Activated T-cell treated with anti-CD3 and anti-CD28 coated beads for 24 hours (primary cell): ENCODE data around the gene ZNF267.
A peak's percentile ranks its signal among the peaks of the same experiment; 100 is the strongest.
"Not testable (repeated sequence)": the region's sequence is repeated elsewhere in the genome, so short reads cannot be mapped to it uniquely, and the experiment has no call there.

ENCODE experiments used
- DNase-seq: peaks from one replicate; pipeline ENCODE4 v3.0.0-alpha.2; 2020; ENCODE audit warnings: low read depth

ZNF267 gene

DNA sequence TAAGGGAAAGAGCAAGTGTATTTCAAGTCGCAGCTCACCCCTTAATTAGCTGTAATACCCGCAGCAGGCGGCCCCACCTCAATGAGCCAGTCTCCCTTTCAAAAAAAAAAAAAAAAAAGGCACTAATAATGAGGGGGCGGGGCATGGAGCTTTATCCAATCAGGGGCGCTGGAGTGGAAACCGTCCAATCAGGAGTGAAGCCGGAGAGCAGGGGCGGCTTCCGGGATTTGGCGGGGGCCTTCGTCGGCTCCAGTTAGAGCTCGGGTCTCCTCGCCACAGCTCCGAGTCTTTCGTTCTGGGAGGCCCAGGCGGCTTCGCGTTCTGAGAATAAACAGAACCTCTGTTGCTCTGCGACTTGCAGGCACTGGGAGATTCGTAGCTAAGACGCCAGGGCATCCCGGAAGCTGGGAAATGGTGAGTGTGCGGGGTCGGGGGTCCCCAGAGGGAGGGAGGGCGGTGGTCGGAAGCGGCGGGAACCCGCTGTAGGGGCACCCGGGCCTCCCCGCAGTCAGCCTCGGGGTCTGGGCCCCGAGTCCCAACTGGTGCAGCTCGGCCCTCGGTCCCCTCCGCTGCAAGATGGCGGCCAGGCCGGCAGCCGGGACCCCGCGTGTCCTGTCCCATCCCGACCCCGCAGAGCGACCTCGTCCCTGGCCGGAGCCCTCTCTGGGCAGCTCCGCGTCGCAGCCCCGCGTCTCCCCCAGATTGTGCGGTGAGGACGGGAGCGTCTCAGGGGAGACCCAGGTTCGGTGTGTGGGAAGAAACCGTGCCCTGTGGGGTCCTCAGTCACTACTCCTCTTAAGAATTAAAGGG, at the start of gene ZNF267:
Gene ZNF267, plus strand, starts transcription at position 252 of the 810 bp plus-strand sequence. Its CDS starts 160 bp downstream, at position 412.
- peak; percentile 92 for DNase-seq

DNA sequence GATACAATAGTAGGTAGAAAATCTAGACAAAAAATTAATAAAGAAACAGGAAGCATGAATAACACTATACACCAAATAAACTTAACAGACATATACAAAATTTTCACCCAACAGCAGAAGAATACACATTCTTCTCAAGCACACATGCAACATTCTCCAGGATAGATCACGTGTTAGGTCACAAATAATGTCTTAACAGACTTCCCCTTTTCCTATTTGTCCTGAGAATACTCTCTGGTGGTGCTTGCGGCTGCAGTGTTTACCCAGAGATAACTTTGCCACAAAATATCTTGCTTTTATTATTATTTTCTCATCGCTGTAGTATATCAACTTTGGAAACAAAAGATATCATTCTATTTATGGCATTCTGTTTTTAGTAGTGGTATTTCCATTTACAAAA, 40.6 kb upstream of the ZNF267 start:
- no peak for DNase-seq

DNA sequence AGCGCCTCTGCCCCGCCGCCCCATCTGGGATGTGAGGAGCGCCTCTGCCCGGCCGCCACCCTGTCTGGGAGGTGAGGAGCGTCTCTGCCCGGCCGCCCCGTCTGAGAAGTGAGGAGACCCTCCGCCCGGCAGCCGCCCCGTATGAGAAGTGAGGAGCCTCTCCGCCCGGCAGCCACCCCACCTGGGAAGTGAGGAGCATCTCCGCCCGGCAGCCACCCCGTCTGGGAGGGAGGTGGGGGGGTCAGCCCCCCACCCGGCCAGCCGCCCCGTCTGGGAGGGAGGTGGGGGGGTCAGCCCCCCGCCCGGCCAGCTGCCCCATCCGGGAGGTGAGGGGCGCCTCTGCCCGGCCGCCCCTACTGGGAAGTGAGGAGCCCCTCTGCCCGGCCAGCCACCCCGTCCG, 37.2 kb upstream of the ZNF267 start:
- not testable (repeated sequence) for DNase-seq

DNA sequence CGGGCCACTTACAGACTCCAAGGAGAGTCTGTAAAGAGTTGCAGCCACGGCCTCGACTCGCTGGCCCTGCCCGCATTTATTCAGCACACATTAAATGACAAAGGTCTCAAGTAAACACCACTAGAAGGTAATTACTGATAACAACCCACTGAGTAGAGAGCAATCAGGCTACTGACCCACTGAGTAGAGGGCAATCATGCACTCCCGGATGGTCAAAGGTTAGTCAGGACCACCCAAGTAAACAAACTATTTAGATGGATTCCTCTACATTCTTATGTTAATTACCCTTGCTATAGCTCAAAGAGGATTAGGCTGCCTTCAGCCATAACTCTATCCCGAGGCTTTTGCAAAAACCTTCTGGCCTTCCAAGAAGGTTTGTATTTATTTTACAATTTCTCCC, 30.7 kb upstream of the ZNF267 start:
- DNase-seq: no peak

DNA sequence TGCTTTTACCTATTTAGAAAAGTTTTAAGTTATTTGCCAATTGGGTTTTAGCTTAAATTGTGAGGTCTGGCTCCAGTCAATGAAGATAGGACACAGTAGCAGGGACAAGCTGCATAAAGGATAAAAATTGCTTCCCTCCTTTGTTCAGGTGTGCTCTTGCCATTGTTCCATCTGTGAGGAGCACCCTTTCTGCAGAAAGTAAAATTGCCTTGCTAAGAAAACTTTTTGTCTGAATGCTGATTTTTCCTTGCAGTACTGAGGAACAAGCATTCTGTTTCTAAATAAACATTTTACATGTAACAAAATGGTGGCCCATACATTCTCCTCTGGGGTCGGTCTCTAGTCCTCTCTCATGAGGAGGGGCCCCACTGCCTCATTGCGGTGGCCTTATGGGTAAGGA, 25.0 kb upstream of the ZNF267 start:
- DNase-seq: not testable (repeated sequence)

DNA sequence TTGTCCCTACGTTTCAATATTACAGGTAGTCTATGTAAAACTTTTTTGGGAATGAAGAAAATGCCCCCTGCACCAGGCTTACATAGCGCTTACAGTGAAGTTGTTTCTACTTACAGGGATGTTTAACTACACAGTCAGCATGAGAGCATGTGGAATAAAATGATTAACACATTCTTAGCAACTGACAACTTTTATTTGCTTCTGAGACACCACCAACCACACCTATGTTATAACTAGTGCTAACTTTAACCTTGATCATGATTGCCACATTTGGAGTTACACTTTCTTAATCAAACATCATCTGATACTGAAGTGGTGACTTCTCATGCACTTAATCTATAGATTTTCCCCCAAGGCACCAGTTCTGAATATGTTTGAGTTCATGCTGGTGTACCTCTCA, 20.3 kb upstream of the ZNF267 start:
- DNase-seq: no peak

DNA sequence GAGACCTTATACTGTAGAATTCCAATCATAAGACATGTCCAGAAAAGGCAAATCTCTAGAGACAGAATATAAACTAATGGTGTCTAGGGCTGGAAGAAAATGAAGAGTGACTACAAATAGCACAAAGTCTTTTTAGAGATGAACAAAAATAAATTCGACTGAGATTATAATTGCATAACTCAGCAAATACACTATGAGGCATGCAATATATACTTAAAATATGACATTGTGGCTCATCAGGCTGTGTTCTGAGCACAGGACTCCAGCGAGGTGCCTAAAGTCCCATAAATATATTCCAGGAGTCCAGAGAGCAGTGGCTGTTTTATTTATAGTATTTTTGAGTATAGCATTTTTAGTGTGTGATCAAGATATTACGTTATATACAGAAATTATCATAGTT, 13.1 kb upstream of the ZNF267 start:
- no peak for DNase-seq

DNA sequence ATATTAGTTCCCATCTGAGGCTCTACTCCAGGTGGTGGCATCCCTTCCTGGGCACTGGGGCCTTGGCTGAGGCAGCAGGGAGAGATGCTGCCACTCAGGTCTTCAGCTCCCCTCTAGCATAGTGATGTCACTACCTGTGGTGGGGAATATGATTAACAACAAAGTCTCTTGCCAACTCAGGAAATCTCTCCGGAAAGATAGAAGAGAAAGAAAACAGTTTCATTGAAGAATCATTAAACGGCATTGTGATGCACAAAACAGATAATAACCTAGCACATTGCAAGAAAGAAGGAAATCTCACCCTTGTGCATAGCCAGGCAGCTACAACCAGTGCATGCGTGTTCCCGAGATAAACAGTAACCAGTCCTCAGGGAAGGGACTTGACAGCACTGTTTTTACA, 12.2 kb upstream of the ZNF267 start:
- no peak for DNase-seq

DNA sequence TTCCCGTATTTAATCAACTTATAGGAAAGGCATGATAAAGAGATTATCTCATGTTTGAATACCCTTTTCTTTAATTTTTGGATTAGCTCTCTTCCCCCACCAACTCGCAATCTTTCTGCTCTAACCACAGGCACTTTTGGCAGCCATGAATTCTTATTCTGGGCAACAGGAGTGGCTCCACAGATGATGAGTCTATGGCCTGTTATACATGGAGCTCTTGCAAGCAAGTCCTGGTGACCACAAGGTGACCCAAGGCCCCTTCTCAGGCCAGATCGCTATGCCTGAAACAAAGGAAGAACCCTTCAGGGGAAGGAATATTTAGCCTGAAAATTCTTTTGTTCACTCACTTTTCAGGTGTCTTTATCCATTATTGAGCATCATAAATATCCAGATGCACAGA, 10.8 kb upstream of the ZNF267 start:
- DNase-seq: no peak

DNA sequence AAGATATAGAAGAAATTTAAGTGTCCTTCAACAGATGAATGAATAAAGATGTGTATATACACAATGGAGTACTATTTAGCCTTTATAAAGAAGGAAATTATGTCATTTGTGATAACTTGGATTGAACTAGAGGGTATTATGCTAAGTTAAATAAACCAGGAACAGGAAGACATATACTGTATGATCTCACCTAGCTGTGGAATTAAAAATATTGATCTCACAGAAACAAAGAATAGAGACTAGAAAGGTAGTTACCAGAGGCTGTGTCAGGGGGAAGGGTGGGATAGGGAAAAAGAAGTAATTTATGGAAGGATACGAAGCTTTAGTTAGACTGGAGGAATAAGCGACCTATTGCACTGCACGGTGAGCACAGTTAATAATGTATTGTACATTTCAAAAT, 5.4 kb upstream of the ZNF267 start:
- no peak for DNase-seq

DNA sequence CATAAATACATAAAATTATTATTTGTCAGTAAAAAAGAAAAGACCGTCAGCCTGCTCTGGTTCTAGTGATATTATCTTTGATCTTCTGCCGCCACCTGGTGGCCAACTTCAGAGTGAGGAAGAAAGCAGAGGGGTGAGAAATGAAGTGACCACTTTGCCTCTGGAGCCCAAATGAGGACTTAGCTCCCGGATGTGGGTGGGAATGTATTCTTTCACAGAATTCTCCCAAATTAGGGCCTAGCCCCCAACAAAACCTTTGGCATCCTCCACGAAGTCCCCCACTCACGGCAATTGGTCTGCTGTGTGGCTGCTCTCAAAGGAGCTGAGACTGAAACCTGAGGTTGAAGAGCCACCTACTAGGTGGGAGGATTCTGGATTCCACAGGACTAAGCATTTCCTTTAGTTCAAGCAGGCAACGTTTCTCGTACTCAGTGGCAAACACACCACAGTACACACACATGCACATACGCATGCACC, 4.9 kb upstream of the ZNF267 start:
- peak; percentile 78 for DNase-seq

DNA sequence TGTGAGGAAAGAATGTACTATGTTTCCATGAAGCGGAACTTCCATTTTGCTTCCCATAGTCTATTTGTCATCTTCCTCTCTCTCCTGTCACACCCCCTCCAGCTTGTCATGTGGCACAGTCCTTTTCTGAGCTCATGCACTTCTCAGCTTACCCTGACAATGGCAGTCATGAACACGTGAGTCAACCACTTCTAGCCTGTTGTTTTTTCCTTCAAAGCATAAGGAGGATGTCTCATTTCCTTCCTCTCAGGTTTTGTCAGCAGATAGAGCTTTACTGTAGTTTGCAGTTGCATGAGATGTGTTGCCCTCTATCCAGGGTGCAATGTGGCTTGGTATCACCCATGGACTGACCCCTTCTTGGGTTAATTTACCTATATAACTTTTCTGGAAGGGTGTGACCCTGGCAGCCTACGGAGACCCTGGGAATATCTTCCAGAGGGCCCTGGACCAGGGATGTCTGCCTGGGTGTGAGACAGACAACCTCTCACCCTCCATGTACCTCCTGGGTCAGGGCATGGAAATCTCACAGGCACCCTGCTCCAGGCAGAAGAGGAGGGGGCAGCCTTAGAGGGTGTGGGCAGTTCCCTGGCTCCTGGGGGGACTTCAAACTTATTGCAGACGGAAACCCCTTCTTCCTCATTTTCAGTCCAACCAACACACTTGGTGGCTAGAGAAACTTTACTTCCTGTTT, 4.0 kb upstream of the ZNF267 start:
- DNase-seq: peak; percentile 71

DNA sequence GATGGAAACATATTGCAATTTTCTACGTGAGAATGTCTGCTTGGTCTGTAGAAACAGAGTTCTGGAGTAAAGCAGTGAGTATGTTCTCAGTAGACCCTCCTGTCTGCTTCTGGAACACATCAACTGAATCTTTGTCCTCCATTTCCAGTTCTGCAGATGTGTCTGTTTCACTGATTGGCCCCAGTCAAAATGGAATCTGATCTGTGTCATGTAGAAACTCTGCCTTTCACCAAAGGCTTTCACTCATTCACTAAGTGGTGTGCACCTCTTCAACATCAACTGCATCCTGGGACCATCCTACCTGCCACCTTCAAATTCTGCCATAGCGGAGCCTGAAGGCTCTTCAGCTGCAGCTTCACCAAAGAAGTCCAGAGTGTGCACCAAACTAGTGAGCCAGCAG, 2.8 kb upstream of the ZNF267 start:
- no peak for DNase-seq

DNA sequence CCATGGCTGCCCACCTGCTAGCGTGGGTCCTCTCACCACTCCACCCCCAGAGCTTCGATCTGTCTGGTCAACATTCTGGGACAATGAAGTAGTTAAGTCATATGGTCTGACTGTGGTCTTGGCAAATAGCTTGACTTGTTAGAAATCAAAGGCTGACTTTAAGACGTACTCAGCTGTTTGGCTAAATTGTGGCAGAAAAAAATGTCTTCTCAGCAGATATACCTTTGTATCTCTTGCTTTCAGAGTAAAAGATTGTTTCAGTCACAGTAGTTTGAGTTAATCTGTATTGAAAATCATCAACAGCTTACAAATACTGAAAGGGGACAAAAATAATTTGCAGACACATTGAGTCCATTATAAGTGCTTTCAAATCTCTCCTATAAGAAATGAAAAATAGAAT, 2.1 kb upstream of the ZNF267 start:
- DNase-seq: no peak

DNA sequence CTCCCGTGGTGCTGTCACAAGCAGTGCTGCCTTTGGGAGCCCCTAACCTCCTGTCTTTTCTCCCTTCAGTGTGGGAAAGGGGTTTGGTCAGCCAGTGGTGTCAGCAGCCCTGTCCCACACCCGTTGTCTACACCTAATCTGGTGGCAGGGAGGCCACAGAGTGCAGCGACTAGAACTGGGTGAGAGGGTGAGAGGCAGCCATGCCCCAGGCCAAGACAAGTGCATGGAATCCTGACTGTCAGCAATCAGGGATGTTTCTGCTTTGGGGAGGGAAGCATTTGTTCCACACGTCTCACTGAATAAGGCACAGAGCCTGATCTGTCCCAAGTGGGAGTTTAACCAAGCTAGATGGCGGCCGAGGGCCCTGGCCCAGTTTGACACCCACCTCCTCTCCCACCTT, 1.4 kb upstream of the ZNF267 start:
- no peak for DNase-seq

DNA sequence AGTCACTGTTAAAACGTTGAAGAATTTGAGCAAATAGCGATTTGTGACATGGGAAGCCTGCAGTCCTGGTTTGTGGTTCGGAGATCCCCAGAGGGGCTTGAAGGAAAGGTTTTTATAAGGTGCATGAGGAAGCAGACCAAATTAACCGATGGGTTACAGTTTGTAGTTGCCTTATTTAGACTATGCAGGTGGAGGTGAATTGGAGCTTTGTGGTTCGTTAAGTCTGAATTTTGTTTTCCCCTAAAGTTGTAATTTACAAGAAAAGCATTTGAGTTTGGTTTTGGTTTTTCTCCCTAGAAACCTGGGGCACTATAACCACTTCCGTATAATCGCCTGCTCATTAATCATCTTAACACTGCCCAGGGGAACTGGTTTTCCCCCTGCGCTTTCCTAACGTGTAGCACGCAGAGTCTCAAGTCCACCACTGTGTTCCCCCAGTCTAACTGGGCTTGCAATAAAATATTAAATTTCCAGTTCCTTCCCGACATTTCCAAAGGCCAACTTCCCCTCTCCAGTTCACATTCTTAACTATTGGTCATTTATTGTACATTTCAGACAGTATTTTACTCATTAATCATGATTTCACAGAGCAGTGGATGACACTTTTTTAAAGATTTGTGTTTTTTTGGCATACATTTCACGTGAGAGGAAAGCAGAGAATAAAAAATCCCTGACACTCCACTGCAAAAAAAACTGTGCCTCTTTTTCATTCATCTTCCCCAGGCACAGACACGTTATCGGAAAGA, 932 bp downstream of the ZNF267 start:
- DNase-seq: peak; percentile 40

DNA sequence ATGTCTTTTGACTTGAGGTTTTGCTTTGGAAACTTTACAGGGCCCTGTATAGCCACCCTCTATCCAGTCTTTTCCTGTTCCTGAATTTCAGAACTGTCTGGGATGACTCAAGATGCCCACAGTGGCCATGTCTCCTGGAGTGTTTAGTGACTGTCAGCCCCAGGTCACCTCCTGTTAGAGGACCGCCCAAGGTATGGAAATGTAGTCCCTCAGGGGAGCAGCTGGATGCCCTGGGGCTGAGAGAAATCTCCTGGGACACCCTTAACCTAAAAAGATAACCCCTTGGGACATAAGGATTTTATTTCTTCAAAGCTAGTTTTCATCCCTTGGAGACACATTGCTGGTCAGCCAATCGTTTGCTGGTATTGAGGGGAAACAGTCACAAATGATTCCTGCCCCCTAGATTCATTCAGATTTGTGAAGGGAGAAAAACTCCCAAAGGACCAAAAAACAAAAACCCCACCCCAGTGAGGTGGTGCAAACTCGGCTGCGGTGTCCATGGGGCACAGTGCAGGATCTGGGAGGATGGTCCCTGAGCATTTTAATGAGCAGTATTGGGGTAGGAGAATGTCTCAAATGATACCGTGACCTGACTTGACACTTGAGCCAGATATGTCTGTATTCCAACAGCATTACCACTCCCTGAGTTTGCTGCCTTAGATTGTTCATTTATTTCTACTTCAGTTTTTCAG, 1.7 kb downstream of the ZNF267 start:
- DNase-seq: no peak

DNA sequence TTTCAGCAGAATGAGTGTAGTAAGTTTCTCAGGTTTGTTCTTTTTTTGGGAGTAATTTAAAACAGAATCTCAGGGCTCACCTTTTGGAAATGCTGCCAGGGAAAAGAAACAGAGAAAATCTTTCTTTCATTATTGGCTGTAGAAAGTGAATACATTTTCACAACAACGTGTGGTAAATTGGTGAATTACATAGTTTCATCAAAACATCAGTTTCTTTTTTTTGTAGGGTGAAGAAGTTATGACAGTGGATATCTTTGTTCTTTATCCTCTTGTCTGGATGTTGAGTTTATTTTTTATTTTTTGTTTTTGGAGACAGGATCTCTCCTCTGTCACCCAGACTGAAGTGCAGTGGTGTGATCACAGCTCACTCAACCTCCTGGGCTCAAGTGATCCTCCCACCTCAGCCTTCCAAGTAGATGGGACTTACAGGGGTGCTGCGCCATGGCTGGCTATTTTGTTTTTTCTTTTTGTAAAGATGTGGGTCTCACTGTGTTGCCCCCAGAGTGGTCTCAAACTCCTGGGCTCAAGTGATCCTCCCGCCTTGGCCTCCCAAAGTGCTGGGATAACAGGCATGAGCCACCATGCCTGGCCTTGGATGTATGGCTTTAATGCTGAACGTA, 2.4 kb downstream of the ZNF267 start:
- DNase-seq: no peak

DNA sequence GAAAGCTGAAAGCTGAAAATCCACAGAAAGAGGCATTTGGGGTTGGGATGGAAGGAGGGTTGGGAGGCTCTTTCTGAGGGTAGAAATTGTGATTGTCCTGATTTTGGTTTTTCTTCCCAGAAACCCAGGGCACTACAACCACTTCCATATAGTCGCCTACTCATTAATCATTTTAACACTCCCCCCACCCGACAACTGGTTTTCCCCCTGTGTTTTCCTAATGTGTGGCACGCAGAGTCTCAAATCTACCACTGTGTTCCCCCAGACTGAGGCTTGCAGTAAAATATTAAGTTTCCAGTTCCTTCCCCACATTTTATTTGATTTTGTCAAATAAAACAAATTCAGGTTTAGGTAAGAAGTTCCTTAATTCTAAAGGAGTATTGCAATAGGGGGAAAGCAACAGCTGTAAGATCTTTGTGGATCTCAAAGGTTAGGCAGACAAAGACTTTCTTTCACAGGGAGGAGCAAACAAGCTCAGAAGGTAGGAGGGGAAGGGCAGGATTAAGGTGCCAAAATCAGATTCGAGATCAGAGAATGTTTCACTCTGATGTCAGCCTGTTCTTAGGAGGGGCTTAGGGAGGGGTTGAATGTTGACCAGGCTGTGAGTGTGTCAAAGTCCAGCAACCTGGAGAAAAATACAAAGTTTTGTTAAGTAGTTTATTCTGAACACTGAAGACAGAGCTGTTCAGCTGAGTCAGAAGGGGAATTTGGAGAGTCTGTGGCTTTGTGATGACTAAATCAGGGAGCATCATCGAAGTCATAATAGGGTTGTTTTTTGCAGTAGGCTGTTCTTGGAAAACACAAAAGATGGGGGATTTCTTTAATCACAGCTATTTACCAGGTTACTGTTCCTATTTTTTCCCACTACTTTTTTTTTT, 3.6 kb downstream of the ZNF267 start:
- DNase-seq: peak; percentile 63

DNA sequence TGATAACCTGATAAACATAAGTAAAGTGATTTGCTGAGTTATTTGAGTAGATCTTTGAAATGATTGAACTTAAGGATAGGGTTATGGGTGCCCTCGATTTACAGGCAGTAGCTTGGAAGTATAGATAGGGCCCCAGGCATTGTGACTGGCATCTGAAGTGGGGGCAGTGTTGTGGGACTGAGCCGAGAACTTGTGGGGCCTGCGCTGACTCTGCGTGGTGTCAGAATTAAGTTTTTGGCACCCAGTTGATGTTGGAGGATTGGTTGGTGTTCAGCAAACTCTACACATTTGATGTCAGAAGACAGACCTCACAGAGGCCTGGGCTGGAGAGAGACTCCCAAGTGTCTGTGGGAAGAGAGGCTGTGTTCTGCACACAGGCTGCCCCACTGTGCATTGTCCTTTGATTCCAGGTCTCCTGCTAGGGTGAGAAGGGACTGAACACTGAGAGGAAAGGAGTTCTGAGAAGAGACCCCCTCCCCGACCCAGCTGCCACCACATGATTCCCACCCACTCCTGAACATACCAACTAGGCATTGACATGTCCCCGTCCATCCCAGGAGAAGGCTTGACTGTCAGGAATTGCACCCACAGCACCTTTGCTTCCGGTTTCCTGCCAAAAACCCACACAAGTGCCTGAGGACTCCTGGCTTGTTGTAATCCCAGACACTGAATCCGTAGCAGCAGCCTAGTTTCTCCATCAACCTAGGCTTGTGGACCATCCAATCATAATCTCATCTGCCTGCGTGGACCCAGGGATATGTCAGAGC, 4.5 kb downstream of the ZNF267 start:
- no peak for DNase-seq
